Neural cell (in vitro differentiated cells): ENCODE data around the gene TRIM4.

ENCODE experiments used
- EP300 ChIP-seq: fragments of 450-650 bp; conservative IDR thresholded peaks from 2 replicates; pipeline ENCODE4 v1.6.1; 2014; ENCODE audit warnings: antibody characterized with exemption, mild to moderate bottlenecking, moderate library complexity; ENCODE audit not compliant: poor library complexity, severe bottlenecking
- RAD21 ChIP-seq: fragments of 450-650 bp; conservative IDR thresholded peaks from 2 replicates; pipeline ENCODE4 v1.6.1; 2014; ENCODE audit warnings: antibody characterized with exemption, mild to moderate bottlenecking, moderate library complexity
- TF ChIP-seq, protein P1 (sequence below): fragments of 450-650 bp; IDR thresholded peaks from 2 replicates; pipeline ENCODE4 v1.5.1; 2014; ENCODE audit warnings: antibody characterized with exemption, mild to moderate bottlenecking, moderate library complexity; ENCODE audit not compliant: poor library complexity, severe bottlenecking

GRCh38 chr7:99843808-99844207, 75.5 kb downstream of the TRIM4 start:
- TF ChIP-seq RAD21, result no peak
- TF ChIP-seq EP300, result no peak
- TF ChIP-seq, protein P1, sequence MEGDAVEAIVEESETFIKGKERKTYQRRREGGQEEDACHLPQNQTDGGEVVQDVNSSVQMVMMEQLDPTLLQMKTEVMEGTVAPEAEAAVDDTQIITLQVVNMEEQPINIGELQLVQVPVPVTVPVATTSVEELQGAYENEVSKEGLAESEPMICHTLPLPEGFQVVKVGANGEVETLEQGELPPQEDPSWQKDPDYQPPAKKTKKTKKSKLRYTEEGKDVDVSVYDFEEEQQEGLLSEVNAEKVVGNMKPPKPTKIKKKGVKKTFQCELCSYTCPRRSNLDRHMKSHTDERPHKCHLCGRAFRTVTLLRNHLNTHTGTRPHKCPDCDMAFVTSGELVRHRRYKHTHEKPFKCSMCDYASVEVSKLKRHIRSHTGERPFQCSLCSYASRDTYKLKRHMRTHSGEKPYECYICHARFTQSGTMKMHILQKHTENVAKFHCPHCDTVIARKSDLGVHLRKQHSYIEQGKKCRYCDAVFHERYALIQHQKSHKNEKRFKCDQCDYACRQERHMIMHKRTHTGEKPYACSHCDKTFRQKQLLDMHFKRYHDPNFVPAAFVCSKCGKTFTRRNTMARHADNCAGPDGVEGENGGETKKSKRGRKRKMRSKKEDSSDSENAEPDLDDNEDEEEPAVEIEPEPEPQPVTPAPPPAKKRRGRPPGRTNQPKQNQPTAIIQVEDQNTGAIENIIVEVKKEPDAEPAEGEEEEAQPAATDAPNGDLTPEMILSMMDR, result no peak
